Measurements from ENCODE around the gene IQGAP1. TPM values are rescaled to one million over a fixed set of nuclear protein-coding genes. Genes with fewer than 3 reads are reported as not detected.
A peak's percentile ranks its signal among the peaks of the same experiment; 100 is the strongest.

The IQGAP1 gene
- total and polyA plus RNA-seq, 8 donors = 178 to 296 (median 222) TPM

DNA sequence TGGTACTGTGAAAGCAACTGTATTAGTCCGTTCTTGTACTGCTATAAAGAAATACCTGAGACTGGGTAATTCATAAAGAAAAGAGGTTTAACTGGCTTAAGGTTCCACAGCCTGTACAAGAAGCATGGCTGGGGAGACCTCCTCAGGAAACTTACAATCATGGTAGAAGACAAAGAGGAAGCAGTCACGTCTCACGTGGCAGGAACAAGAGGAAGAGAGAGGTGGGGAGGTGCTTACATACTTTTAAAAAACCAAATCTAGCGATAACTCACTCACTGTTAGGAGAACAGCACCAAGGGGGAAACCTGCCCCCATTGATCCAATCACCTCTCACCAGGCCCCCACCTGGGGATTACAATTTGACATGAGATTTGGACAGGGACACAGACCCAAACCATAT, 48.9 kb downstream of the IQGAP1 start:
- ATAC-seq = no peak
- H3K36me3 ChIP-seq = peaks cover 0 to 73% of the 10 kb centered on the region in 2 donors
- intact Hi-C loops (cut with DNase I) = no loop called here
- TF ChIP-seq, protein P1, sequence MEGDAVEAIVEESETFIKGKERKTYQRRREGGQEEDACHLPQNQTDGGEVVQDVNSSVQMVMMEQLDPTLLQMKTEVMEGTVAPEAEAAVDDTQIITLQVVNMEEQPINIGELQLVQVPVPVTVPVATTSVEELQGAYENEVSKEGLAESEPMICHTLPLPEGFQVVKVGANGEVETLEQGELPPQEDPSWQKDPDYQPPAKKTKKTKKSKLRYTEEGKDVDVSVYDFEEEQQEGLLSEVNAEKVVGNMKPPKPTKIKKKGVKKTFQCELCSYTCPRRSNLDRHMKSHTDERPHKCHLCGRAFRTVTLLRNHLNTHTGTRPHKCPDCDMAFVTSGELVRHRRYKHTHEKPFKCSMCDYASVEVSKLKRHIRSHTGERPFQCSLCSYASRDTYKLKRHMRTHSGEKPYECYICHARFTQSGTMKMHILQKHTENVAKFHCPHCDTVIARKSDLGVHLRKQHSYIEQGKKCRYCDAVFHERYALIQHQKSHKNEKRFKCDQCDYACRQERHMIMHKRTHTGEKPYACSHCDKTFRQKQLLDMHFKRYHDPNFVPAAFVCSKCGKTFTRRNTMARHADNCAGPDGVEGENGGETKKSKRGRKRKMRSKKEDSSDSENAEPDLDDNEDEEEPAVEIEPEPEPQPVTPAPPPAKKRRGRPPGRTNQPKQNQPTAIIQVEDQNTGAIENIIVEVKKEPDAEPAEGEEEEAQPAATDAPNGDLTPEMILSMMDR (IDR thresholded peaks at IDR 0.05) = no peak
- no peaks in the 10 kb centered on the region for H3K9me3 ChIP-seq
- no peak for DNase-seq
- H3K27me3 ChIP-seq = no peaks in the 10 kb centered on the region
- H3K4me3 ChIP-seq = no peak overlapping the region
- H3K27ac ChIP-seq = peak overlapping the region in 1 of 2 donors; percentile 16
- H3K4me1 ChIP-seq = peaks cover 0 to 28% of the 10 kb centered on the region in 2 donors

- TF ChIP-seq, protein P1 (IDR thresholded peaks at IDR 0.05) = no peak
- H3K27ac ChIP-seq = peak overlapping the region in 1 of 2 donors; percentile 16
- intact Hi-C loops (cut with DNase I) = no loop called here
- ATAC-seq (no peak), DNase-seq (no peak)
- peaks cover 0 to 28% of the 10 kb centered on the region in 2 donors for H3K4me1 ChIP-seq
- no peaks in the 10 kb centered on the region for H3K27me3 ChIP-seq
- H3K4me3 ChIP-seq = no peak overlapping the region
- H3K36me3 ChIP-seq = peaks cover 0 to 78% of the 10 kb centered on the region in 2 donors
- no peaks in the 10 kb centered on the region for H3K9me3 ChIP-seq
Observed at GRCh38 chr15:90437516-90437915, 49.5 kb downstream of the IQGAP1 start.

DNA sequence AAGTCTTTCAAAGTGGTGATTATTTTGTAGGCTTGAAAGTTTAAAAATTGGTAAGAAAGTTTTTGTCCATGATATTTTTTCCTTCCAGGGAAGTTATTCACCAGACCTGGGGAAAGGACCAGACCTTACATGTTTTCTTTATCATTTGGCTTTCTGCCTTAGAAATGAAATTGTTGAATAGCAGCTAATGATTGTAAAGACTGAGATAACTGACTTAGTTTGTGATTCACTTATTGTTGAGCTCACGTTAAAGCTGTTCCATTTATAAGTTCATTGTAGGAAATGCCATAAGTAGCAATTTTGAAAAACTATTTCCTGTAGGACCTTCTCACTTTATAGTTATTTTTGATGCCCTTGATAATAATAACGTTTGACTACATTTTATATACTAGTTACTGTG, 51.9 kb downstream of the IQGAP1 start:
- Histone ChIP-seq H3K27ac (peak overlapping the region in 1 of 2 donors; percentile 19), H3K4me3 (no peak overlapping the region), H3K9me3 (no peaks in the 10 kb centered on the region), H3K27me3 (no peaks in the 10 kb centered on the region), H3K4me1 (peaks cover 0 to 25% of the 10 kb centered on the region in 2 donors), H3K36me3 (peaks cover 0 to 83% of the 10 kb centered on the region in 2 donors)
- intact Hi-C loops (cut with DNase I) = no loop called here
- TF ChIP-seq, protein P1 (IDR thresholded peaks at IDR 0.05) = no peak
- no peak for ATAC-seq
- no peak for DNase-seq

DNA sequence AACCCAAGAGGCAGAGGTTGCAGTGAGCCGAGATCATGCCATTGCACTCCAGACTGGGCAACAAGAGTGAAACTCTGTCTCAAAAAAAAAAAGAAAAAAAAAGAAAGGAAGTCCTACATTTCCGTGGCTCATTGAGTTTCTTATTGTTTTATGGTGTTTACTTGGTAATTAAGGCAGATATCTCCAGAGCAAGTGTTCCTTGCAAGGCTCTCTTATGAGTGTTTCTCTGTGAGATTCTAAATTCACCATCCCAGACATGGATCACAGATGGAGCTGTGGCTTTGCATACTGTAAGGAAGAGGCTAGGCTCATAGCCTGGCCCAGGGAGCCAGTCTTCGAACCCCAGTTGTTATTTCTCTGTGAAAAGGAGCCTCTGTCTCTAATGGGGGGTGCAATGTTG, 53.0 kb downstream of the IQGAP1 start:
- Histone ChIP-seq H3K4me1 (peaks cover 0 to 14% of the 10 kb centered on the region in 2 donors), H3K9me3 (no peaks in the 10 kb centered on the region), H3K4me3 (no peak overlapping the region), H3K36me3 (peaks cover 0 to 86% of the 10 kb centered on the region in 2 donors), H3K27me3 (no peaks in the 10 kb centered on the region), H3K27ac (peak overlapping the region in 1 of 2 donors; percentile 33)
- no peak for DNase-seq
- no peak for ATAC-seq
- intact Hi-C loops (cut with DNase I) = no loop called here
- TF ChIP-seq, protein P1 (IDR thresholded peaks at IDR 0.05) = no peak

DNA sequence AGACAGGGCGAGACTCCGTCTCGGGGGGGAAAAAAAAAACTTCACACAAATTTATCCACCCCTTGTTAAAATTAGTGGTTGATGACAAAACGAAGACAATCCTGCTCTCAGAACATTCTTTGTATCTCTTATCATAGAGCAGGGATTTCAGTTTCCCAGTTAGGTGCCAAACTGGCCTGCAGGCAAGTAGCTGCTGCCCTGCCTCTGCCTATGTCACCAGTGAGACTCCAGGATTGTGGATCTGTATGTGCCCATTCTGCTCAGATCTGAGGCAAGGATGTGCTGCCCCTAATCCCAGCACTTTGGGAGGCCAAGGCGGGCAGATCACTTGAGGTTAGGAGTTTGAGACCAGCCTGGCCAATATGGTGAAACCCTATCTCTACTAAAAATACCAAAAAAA, 54.4 kb downstream of the IQGAP1 start:
- Histone ChIP-seq H3K4me1 (peaks cover 0 to under 1% of the 10 kb centered on the region in 2 donors), H3K27me3 (no peaks in the 10 kb centered on the region), H3K27ac (no peak overlapping the region), H3K4me3 (no peak overlapping the region), H3K36me3 (peaks cover 0 to 85% of the 10 kb centered on the region in 2 donors), H3K9me3 (no peaks in the 10 kb centered on the region)
- intact Hi-C loops (cut with DNase I) = no loop called here
- ATAC-seq = no peak
- TF ChIP-seq, protein P1 (IDR thresholded peaks at IDR 0.05) = no peak
- DNase-seq = no peak

All from left lung (tissue), 10 donors.